Measurements from ENCODE around the gene MST1.

The MST1 gene

DNA sequence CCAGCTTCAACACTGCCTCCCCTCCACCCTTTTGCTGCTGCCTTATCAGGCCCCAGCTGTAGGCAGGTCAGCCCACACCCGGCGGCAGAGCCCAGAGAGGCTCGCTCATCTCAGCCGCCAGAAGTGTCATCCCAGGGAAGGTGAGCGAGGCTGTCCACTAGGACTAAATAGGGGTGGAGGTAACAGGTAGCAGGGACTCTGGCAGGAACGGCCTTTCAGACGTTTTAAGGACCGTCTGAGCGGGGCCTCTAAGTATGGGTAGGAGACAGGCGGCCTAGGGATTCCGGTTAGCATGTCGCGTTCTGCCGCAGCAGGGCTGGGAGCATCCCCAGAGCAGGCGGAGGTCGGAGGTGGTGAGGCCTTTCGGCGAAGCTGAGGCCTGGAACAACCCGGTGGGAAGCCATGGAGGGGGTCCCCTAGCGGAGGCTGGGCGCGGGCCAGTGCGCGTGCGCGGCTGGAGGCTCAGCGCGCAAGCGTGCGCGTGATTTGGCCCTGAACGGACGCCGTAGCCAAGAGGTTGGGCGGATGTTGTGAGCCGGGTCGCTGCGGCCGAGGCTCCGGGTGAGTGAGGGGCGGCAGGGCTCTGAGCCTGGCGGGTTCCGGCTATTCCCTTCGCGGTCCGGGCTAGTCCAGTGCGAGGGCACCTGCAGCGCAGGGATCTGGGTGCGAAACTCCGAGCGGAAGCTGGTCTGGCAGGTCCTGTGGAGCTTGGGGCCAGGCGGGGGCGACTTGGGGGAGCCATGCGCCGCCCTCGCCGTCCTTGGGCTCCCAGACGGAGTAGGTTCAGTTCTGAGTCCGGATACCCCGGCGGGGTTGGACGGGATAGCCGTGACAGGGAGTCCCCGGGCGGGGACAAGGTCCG lies at the start of gene MST1, which contains the start of gene RNF123:
MST1 (minus strand) TSS at position 429 of the 862 bp plus-strand sequence. CDS start 783 bp downstream, outside the sequence.
RNF123 (plus strand) TSS at position 512 of the 862 bp plus-strand sequence. CDS start 1,609 bp downstream, outside the sequence.
- DNase-seq: peak; percentile 86

GRCh38 chr3:49738067-49738713 lies 48.9 kb upstream of the MST1 start:
- no peak for DNase-seq

GRCh38 chr3:49734752-49735151 lies 45.5 kb upstream of the MST1 start:
- no peak for DNase-seq

DNA sequence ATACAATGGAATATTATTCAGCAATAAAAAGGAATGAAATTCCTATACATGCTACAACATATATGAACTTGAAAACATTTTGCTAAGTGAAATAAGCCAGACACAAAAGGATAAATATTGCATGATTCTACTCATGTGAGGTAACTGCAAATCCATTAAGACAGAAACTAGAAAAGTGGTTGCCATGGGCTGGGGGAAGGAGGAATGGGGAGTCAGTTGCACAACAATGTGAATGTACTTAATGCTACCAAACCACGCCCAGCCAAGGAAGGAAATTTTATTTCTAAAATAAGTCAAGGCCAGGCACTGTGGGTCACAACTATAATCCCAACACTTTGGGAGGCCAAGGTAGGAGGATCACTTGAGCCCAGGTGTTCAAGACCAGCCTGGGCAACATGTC lies 44.3 kb upstream of the MST1 start:
- DNase-seq: no peak

DNA sequence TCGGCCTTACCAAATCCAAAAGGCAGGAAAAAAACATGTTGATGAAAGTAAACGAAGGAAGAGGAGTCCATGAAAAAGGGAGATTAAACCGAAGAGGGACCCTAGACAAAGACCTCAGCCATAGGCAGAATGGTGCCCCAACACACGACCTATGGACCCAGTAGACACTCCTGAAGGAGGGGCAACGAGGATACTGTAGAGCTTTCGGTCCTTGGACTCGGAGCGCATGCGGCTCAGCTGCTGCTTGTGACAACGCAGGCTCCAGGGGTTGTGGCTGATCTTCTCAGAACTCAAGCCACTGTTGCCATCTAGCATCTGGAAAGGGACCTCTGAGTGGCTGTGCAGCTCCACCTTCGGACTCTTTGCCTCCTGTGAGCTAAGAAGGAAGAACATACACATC lies 43.3 kb upstream of the MST1 start:
- DNase-seq: no peak

DNA sequence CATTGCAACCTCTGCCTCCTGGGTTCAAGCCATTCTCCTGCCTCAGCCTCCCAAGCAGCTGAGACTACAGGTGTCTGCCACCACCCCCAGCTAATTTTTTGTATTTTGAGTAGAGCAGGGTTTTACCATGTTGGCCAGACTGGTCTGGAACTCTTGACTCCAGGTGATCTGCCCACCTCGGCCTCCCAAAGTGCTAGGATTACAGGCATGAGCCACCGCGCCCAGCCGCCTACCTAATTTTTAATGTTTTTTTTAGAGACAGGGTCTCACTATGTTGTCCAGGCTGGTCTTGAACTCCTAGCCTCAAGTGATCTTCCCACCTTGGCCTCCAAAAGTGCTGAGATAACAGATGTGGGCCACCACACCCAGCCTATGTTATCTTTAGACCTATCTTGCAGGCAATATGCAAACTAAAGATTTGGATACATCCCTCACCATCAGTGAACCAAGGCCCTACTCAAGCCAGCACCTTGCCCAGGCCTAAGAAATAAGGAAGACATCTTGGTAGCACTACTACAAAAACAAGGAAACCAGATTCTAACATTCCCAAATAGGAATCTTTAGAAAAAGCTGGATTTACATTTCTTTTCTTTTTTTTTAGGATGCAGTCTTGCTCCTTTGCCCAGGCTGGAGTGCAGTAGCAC lies 40.8 kb upstream of the MST1 start:
- DNase-seq: no peak

GRCh38 chr3:49727924-49728361 lies 38.7 kb upstream of the MST1 start:
- DNase-seq: no peak

DNA sequence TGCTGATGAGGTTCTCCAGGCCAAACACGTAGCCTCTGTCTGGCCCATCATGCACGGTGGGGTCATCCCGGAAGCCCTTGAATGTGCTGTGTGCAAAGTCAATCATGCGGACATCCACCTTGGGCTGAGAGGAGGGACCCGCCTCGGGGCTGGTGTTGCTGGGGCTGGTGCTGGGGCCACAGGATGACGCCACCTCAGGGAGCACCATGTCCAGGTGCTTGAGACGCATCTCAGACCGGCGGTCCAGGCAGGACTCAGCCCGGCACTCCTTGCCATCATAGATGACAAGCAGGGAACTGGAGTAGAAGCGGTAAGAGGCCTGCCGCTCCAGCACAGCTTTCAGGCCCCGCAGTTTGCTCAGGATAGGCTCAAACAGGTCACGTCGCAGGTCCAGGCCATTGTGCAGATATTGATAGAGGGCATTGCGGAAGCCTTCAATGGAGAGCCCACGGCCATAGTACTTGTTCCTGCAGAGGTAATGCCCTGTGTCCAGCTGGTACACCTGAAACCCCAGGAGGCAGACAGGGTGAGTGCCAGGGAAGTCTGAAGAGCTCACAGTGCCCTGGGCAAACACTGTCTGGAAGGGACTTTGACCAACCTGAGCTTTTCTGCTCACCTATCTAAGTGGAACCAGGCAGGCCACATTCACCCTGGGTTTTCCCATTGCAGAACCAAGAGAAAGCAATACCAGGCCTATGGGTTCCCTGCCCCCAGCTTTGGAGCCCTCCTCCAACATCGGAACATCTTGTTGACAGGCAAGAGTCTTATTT lies 38.1 kb upstream of the MST1 start:
- no peak for DNase-seq

DNA sequence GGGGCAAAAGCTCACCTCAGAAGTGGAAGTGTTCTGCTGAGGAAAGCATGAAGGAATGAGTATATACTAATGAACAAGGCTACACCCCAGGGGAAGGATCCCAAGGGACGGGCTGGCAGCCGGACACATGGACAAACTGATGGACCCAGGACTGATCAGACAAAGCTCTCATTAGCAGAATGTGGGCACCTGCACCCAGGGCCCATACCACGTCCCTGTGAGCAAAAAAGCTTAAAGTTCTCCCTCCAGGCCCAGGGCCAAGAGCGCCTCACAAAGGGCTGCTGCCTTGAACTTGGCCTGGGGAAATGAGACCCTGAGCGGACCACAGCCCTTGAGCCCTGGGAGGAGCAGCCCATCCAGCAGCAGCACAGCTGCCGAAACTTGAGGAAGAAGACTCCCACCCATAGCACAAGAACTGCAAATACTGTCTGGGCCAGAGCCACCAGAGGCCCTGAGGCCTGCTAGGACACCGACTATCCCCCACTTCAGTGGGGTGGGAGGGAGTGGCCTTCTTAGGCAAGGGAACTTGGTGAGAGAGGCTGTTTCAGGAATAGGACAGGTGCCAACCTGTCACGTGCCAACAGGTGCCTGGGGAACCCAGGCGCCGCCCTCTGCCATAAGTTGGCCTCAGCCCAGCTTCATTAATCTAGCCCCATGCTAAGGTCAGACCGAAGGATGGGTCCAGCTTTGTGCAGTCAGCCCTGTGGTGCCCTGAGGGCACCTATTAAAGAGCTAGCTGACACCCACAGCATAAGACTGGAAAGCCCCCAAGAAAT lies 36.8 kb upstream of the MST1 start:
- no peak for DNase-seq

DNA sequence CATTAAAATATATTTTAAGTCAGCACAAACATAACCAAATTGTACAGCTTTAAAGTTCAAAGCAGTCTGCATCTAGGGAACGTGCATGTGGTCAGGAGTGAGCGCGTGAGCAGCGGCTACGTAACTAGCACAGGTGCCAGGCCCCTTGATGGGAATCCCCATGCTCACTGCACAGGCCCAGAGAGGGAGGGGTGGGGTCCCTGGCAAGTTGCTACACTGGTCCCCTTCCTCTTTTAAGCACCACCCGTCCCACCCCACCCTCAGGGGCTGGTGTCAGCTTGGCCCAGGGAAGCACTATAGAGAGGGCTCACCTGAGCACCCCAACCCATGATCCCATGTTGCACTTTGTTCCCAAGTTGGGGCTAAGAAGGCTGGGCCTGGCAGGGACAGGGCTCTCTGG lies 35.3 kb upstream of the MST1 start:
- DNase-seq: no peak

DNA sequence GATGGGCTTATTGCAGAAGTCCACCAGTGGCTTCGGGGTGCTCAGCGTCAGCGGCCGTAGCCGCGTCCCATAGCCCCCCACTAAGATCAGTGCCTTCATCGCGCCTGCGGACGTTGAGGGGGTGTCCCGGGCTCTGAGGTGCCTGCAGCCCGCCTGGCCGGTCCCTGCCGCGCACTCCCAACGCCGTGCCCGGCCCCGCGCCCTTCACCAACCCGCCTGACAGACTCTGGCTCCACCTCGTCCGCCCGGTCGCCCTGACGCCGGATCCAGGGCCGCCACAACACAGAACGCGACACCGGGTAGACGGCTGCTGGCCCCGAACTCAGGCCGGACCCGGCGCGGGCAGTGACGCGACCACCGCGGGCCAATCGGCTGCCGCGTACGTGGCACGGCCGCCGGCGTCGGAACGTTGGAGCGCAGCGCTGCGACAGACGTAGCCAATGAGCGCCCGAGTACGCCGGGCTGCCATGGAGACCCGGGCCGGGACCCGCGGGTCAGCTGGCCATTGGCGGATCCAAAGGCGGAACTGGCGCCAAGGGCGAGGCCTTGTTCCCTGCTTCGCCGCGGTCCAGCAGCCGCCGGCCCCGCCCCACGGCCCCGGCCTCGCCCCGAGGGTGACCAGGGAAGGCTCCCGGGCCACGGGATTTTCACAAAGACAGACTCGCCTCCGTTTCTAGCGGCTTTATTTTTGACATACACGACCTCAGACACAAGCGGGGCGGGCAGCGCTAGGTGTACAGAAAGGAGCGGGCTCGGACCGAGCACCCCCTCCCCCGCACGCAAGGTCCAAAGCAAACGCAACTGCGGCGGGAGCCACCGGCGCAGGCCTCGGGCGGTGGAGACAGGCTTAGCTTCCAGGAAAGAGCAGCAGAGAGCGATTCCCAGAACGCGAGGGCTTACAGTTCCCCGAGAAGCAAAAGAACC lies 34.6 kb upstream of the MST1 start, which contains the start of gene GMPPB:
GMPPB (minus strand) TSS at position 324 of the 924 bp plus-strand sequence; CDS start at position 99, 225 bp downstream.
- DNase-seq: peak; percentile 76

- DNase-seq: peak; percentile 39
These were observed 34.0 kb upstream of the MST1 start for GRCh38 chr3:49723296-49723627.

- no peak for DNase-seq
These were observed 33.6 kb upstream of the MST1 start for GRCh38 chr3:49722896-49723295.

DNA sequence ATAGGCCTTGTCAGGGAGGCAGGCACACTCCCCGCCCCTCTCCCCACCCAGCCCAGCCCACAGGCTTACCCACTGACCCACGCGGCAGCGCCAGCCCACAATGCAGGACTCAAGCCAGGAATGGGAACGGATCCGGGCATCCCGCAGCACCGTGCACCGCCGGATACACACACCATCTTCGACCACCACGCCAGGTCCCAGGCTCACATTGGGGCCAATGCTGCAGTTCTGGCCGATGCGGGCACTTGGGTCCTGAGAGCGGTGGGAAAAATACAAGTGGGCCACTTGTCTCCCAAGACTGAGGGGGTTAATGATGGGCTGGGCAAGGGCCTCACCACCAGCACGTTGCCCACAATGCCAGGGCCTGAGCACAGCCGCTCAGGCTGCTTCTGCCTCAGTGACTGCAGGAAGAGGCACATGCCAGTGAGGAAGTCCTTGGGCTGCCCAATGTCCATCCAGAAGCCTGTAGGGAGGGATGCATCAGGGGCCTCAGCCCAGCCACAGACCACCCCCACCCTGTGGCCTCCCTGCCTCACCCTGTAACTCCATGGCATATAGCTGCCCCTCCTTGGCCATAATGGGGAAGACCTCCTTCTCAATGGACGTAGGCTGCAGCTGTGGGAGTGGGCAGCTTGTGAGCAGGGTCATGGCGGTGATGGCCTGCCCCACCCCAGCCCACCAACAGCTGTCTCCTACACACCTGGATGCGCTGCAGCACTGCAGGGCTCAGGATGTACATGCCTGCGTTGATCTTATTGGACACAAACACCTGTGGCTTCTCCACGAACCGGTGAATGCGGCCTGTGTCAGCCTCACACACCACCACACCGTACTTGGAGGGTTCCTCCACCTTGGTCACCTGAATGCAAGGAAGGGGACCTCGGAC lies 32.9 kb upstream of the MST1 start:
- no peak for DNase-seq

- DNase-seq: no peak
These were observed 32.3 kb upstream of the MST1 start for GRCh38 chr3:49721596-49721895.

DNA sequence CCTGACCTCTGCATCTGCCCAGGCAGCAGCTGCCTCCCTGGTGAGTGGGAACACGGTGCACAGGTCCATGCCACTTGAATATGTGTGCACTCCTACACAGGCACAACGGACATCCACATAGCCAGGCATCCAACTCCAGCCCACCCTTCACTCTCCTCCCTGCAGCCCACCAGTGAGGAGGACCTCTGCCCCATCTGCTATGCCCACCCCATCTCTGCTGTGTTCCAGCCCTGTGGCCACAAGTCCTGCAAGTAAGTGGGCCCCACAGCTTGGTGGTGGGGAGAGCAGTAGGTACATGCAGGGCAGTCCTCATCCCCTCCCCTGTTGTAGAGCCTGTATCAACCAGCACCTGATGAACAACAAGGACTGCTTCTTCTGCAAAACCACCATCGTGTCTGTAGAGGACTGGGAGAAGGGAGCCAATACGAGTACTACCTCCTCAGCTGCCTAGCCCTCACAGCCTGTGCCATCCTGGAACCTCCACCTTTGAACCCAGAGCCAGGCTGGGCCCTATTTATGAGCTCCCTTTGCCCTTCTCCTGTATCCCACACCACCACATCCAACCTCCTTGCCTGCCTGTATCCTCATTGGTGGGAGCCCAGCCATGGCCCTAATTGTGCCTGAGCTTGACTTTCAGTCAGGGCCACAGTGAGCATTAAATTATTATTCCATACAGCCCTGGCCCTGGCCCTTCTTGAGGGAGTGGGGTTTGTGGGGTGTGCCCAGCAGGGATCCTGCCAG lies 31.8 kb upstream of the MST1 start:
- no peak for DNase-seq

- peak; percentile 84 for DNase-seq
These were observed 30.1 kb upstream of the MST1 start, which contains the start of gene AMIGO3 for GRCh38 chr3:49719214-49719884. TSS of gene AMIGO3 (minus strand) at chr3:49719684. CDS start at chr3:49719465, 219 bp downstream.

DNA sequence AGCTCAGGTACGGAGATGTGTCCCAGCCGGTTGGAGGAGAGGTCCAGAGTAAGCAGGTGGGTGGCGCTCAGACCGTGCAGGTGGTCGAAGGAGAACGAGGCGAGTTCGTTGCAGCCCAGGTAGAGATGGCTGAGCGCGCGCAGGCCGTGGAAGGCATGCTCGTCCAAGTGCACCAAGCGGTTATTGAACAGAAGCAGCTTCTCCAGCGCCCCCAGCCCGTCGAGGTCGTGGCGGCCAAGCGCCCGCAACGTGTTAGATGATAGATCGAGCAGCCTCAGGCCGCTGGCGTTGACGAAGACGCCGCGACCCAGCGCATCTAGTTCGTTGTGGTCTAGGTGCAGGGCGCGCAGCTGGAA lies 29.6 kb upstream of the MST1 start:
- DNase-seq: no peak
